Gastroesophageal sphincter (tissue), 3 donors: ENCODE data around the gene DCP2.

Experiments
- CTCF ChIP-seq, 4 experiments: fragments of 200-600 bp in 2 of 4; fragments of 450-650 bp in 2 of 4; sonication (generic) in 1 of 4; IDR thresholded peaks; one replicate each; pipeline ENCODE4 v1.5.1; 2017 to 2019; ENCODE audit warnings: antibody characterized with exemption in 4 of 4, mild to moderate bottlenecking in 2 of 4, moderate library complexity in 2 of 4
- POLR2AphosphoS5 ChIP-seq: sonication (generic); formaldehyde crosslinking; IDR thresholded peaks from one replicate; pipeline ENCODE4 v1.6.1; 2017; ENCODE audit warnings: antibody characterized with exemption

GRCh38 chr5:112998296-112998695 is 21.7 kb downstream of the DCP2 start:
- TF ChIP-seq POLR2AphosphoS5, result no peak
- no peak for TF ChIP-seq CTCF (IDR thresholded peaks at IDR 0.05)
